GM12878 (cell line): ENCODE data around the gene PPP1R13B. TPM values are rescaled to one million over a fixed set of nuclear protein-coding genes. Genes with fewer than 3 reads are reported as not detected.

Source experiments
- ATAC-seq: fragments of 200-7000 bp; cut with Tn5 transposase; 3 replicates; pipeline ENCODE4 v1.9.1; 2020; ENCODE audit warnings: mild to moderate bottlenecking, moderate library complexity
- BruUV-seq: library from RNA; stranded (reverse); fragments of 400-500 nt; replicated peaks from 2 replicates; lab custom pipeline; 2021; lab: Mats Ljungman, UMichigan
- CTCF ChIA-PET: fragments of 300-600 bp; sonication (Branson Sonifier 250); formaldehyde crosslinking; extraction: SDS; loops from one replicate; lab custom pipeline; 2021; ENCODE audit warnings: inconsistent platforms; lab: Yijun Ruan, JAX
- POLR2A ChIA-PET: fragments of 350-600 bp; formaldehyde crosslinking; extraction: SDS; loops from one replicate; lab custom pipeline; 2021; ENCODE audit warnings: inconsistent platforms; lab: Charles Lee
- RAD21 ChIA-PET: fragments of 300-600 bp; sonication (Branson Sonifier 250); formaldehyde crosslinking; loops from one replicate; lab custom pipeline; 2023; ENCODE audit warnings: antibody characterized with exemption; ENCODE audit not compliant: unreplicated experiment; lab: Charles Lee
- SMC1A ChIA-PET: fragments of 300-600 bp; sonication (Branson Sonifier 250); formaldehyde crosslinking; loops from one replicate; lab custom pipeline; 2023; ENCODE audit not compliant: unreplicated experiment, uncharacterized antibody; lab: Charles Lee
- DNase-seq: peaks from one replicate; pipeline ENCODE4 v3.0.0-alpha.2; 2011; ENCODE audit warnings: low read depth, low spot score
- FAIRE-seq: peaks from 3 replicates; lab custom pipeline; 2011; peaks lifted over from hg19 to GRCh38; lab: Jason Lieb, UNC
- H2AFZ ChIP-seq: 2 replicates; pipeline ENCODE4 v1.6.0; 2011; ENCODE audit warnings: low read depth, low read length, control low read depth; ENCODE audit not compliant: control insufficient read depth
- H3K27ac ChIP-seq: 2 replicates; pipeline ENCODE4 v1.5.1; 2011; ENCODE audit warnings: control low read depth; ENCODE audit not compliant: control insufficient read depth, insufficient read depth
- H3K27me3 ChIP-seq, 2 experiments: replicated peaks in 1 of 2; 2 replicates each; pipeline versions ENCODE4 v1.6.0 to v1.6.1; 2011; ENCODE audit warnings: low read length in 1 of 2; ENCODE audit not compliant: control insufficient read depth in 2 of 2, insufficient read depth in 2 of 2
- H3K36me3 ChIP-seq, 2 experiments: 2 replicates each; pipeline ENCODE4 v1.5.1; 2011; ENCODE audit warnings: low read length in 1 of 2; ENCODE audit not compliant: control insufficient read depth in 2 of 2, insufficient read depth in 2 of 2
- H3K4me1 ChIP-seq: 2 replicates; pipeline ENCODE4 v1.6.1; 2011; ENCODE audit warnings: mild to moderate bottlenecking, low read length, moderate library complexity, mixed read lengths; ENCODE audit not compliant: control insufficient read depth, insufficient read depth
- H3K4me2 ChIP-seq: 2 replicates; pipeline ENCODE4 v1.6.0; 2011; ENCODE audit warnings: control low read depth; ENCODE audit not compliant: control insufficient read depth, insufficient read depth
- H3K4me3 ChIP-seq: fragments of 200-600 bp; sonication (generic); 2 replicates; pipeline ENCODE4 v1.5.1; 2016
- H3K79me2 ChIP-seq: 2 replicates; pipeline ENCODE4 v1.6.0; 2011; ENCODE audit warnings: low read length; ENCODE audit not compliant: control insufficient read depth, insufficient read depth
- H3K9ac ChIP-seq: 2 replicates; pipeline ENCODE4 v1.8.0; 2011; ENCODE audit warnings: low read length, control low read depth, mixed read lengths; ENCODE audit not compliant: control insufficient read depth, insufficient read depth
- H3K9me3 ChIP-seq: replicated peaks from 3 replicates; pipeline ENCODE4 v1.5.1; 2011; ENCODE audit warnings: mild to moderate bottlenecking, low read length; ENCODE audit not compliant: control insufficient read depth, insufficient read depth
- H4K20me1 ChIP-seq: 2 replicates; pipeline ENCODE4 v1.6.0; 2011; ENCODE audit not compliant: control insufficient read depth, insufficient read depth
- BCL3 ChIP-seq: IDR thresholded peaks from 2 replicates; pipeline ENCODE4 v1.6.1; 2011; ENCODE audit warnings: borderline replicate concordance, low read depth, mild to moderate bottlenecking, moderate library complexity, low read length; ENCODE audit not compliant: insufficient read depth, poor library complexity, severe bottlenecking
- CBFB ChIP-seq: IDR thresholded peaks from 2 replicates; pipeline ENCODE4 v1.6.1; 2016; ENCODE audit warnings: antibody characterized with exemption, low read depth
- DPF2 ChIP-seq: fragments of 450-650 bp; IDR thresholded peaks from 2 replicates; pipeline ENCODE4 v1.6.1; 2017; ENCODE audit warnings: mild to moderate bottlenecking
- ESRRA ChIP-seq: IDR thresholded peaks from 2 replicates; pipeline ENCODE4 v1.6.1; 2012; ENCODE audit warnings: mild to moderate bottlenecking, low read length, improper control_type of control experiment
- FOS ChIP-seq: IDR thresholded peaks from 3 replicates; pipeline ENCODE4 v1.6.1; 2011; ENCODE audit warnings: borderline replicate concordance; ENCODE audit not compliant: insufficient read length; ENCODE audit errors: extremely low read depth
- FOXM1 ChIP-seq: IDR thresholded peaks from 2 replicates; pipeline ENCODE4 v1.6.1; 2012; ENCODE audit warnings: low read depth, mild to moderate bottlenecking, inconsistent platforms, low read length, moderate library complexity
- GATAD2B ChIP-seq: fragments of 450-650 bp; conservative IDR thresholded peaks from 2 replicates; pipeline ENCODE4 v1.6.1; 2017; ENCODE audit warnings: low read depth, mild to moderate bottlenecking, moderate library complexity
- HSF1 ChIP-seq: fragments of 150-350 bp; IDR thresholded peaks from 2 replicates; pipeline ENCODE4 v1.6.1; 2014; ENCODE audit warnings: mild to moderate bottlenecking, low read depth, low read length
- MEF2A ChIP-seq: IDR thresholded peaks from 2 replicates; pipeline ENCODE4 v1.6.1; 2011; ENCODE audit warnings: low read depth, mild to moderate bottlenecking, low read length, moderate library complexity; ENCODE audit not compliant: insufficient read depth
- MTA3 ChIP-seq: IDR thresholded peaks from 2 replicates; pipeline ENCODE4 v1.6.1; 2012; ENCODE audit warnings: low read length, inconsistent platforms, borderline replicate concordance
- NBN ChIP-seq: fragments of 450-650 bp; IDR thresholded peaks from 2 replicates; pipeline ENCODE4 v1.6.1; 2016
- NFYB ChIP-seq: IDR thresholded peaks from 2 replicates; pipeline ENCODE4 v1.6.1; 2011; ENCODE audit warnings: low read depth, mild to moderate bottlenecking, low read length, improper control_type of control experiment, moderate library complexity; ENCODE audit not compliant: insufficient read depth
- SMC3 ChIP-seq: IDR thresholded peaks from 2 replicates; pipeline ENCODE4 v1.6.1; 2011; ENCODE audit warnings: low read length, improper control_type of control experiment, borderline replicate concordance
- ZBED1 ChIP-seq: IDR thresholded peaks from 2 replicates; pipeline ENCODE4 v1.6.1; 2016; ENCODE audit warnings: borderline replicate concordance
- WGBS: methylation state at CpG from one replicate; pipeline ENCODE4 v1.1.6; 2016; ENCODE audit warnings: low lambda C conversion rate; ENCODE audit not compliant: insufficient replicate concordance, insufficient coverage; ENCODE audit errors: missing lambda C conversion rate; 5-methylcytosine and 5-hydroxymethylcytosine counted together
- in situ Hi-C: fragments of 300-500 bp; cut with MboI; formaldehyde crosslinking; loops from 9 replicates; pipeline ENCODE4 v1.14.3; 2018; ENCODE audit warnings: mixed read lengths
- intact Hi-C: fragments of 100-400 bp; cut with micrococcal nuclease; formaldehyde crosslinking; loops from one replicate; pipeline ENCODE4 v1.14.2; 2022; ENCODE audit not compliant: unreplicated experiment
- polyA plus RNA-seq, 11 experiments: library from polyadenylated mRNA; depleted of rRNA in 4 of 11; unstranded in 6 of 11; stranded (reverse) in 5 of 11; fragments of >200 nt; fragmentation: Nextera tagmentation in 4 of 11; fragmentation: Illumina TruSeq in 1 of 11; extraction: Ambion mirVana in 4 of 11; extraction: Trizol in 1 of 11; gene quantifications; 1 replicate in 1 of 11; 2 replicates in 10 of 11; pipeline versions ENCODE4 v1.2.1 to v1.2.3, GENCODE V29; 2011 to 2016; ENCODE audit warnings: inconsistent platforms in 2 of 11, missing spikeins in 2 of 11, low read depth in 1 of 11
- total RNA-seq, 4 experiments: library from RNA; depleted of rRNA in 3 of 4; stranded (reverse); fragments of >200 nt in 3 of 4; fragmentation: Illumina TruSeq in 1 of 4; extraction: Trizol in 1 of 4; gene quantifications; 2 replicates each; pipeline versions ENCODE4 v1.2.1 to v1.2.3, GENCODE V29; 2013 to 2021

The PPP1R13B gene
- total and polyA plus RNA-seq, 10 of the 15 experiments (the other 5 are each of a cell fraction or from before 2014, with no cell fraction given), result 0.16 to 8.1 (median 3.2) TPM

DNA sequence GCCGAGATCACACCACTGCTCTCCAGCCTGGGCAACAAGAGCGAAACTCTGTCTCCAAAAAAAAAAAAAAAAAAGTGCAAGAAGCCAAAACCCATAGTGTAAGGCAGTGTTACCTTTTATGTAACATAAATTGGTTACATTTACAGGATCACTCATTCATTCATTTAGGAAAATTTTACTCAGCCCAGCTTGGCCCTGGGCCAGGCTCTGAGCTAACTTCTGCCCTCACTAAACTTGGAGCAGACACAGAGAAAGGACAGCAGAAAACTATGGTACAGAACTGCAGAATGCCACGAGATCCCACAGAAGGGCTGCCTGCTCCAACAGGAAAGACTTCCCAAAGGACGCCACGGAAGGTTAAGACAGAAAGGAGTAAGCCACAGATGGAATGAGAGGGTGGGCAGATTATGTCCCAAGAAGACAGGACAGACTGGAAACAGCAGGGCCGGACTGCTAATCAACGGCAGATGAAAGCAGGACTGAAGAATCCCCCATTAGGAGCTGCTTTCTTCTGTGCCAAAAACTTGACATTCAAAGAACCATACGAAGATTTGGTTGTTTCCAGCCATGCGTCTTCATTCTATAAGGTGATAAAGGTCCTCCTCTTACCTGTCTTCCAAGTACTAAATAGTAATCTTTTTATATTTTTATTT lies 18.9 kb downstream of the PPP1R13B start (continued):
- TF ChIP-seq BCL3, result no peak

DNA sequence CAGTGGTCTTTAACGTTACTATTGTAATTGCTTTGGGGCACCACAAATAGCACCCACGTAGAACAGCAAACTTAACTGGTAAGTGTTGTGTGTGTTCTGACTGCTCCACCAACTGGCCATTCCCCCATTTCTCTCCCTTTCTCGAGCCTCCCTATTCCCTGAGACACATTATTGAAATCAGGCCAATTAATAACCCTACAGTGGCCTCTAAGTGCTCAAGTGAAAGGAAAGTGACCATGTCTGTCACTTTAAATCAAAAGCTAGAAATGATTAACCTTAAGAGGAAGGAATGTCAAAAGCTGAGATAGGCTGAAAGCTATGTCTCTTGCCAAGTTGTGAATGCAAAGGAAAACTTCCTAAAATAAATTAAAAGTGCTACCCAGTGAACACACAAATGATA lies 22.3 kb downstream of the PPP1R13B start:
- H3K9ac ChIP-seq, result no peak overlapping the region
- CTCF ChIA-PET, result interaction anchor here (0.9 to 1.3 kb wide), 5 partner anchors 9 to 253 kb away, joined by 3 to 10 read pairs (median 3); no protein-coding TSS in a partner anchor
- SMC1A ChIA-PET, result interaction anchor here (0.7 to 1.2 kb wide), 5 partner anchors 16 to 85 kb away, joined by 3 to 4 read pairs (median 4); no protein-coding TSS in a partner anchor
- no peaks in the 10 kb centered on the region for H3K9me3 ChIP-seq
- 0% methylated on average over 3 of the region's 3 CpGs for WGBS
- no peak overlapping the region for H3K27ac ChIP-seq
- no peaks in the 10 kb centered on the region for H3K27me3 ChIP-seq
- no peaks in the 10 kb centered on the region for H3K36me3 ChIP-seq
- in situ Hi-C loops, result no loop called here
- no peak overlapping the region for H2AFZ ChIP-seq
- BruUV-seq, result no TSS peak
- H3K4me2 ChIP-seq, result no peak overlapping the region
- FAIRE-seq (no peak), DNase-seq (no peak), ATAC-seq (no peak; the same call in 2 of the 3 replicates)
- intact Hi-C loops, result no loop called here
- RAD21 ChIA-PET, result interaction anchor here (1.1 kb wide), 1 partner anchor 16 kb away, joined by 7 read pairs; no protein-coding TSS in a partner anchor
- peaks cover 4% of the 10 kb centered on the region for H3K4me1 ChIP-seq
- no peaks in the 10 kb centered on the region for H3K79me2 ChIP-seq
- POLR2A ChIA-PET, result interaction anchor here (0.7 to 0.9 kb wide), 2 partner anchors 17 to 30 kb away, joined by 3 to 4 read pairs; no protein-coding TSS in a partner anchor
- no peaks in the 10 kb centered on the region for H4K20me1 ChIP-seq
- H3K4me3 ChIP-seq, result no peak overlapping the region
- TF ChIP-seq HSF1 (no peak), NBN (no peak), FOS (no peak), GATAD2B (no peak), MTA3 (no peak), CBFB (no peak), MEF2A (no peak), DPF2 (no peak), ZBED1 (no peak), SMC3 (no peak), FOXM1 (no peak), ESRRA (no peak), NFYB (no peak)
